HEK293 (cell line): Measurements from ENCODE around the gene DEPDC5.

Experiments used
- SP2 ChIP-seq: fragments of 450-650 bp; formaldehyde crosslinking; IDR thresholded peaks from 2 replicates; pipeline ENCODE4 v1.5.1; 2016; ENCODE audit warnings: missing biosample characterization, missing genetic modification characterization
- TCF7L2 ChIP-seq: IDR thresholded peaks from 2 replicates; pipeline ENCODE4 v1.6.1; 2011; ENCODE audit warnings: low read depth, mild to moderate bottlenecking, inconsistent platforms, low read length, moderate library complexity, borderline replicate concordance
- YY1 ChIP-seq: fragments of 450-650 bp; formaldehyde crosslinking; IDR thresholded peaks from 2 replicates; pipeline ENCODE4 v1.5.1; 2018; ENCODE audit warnings: missing biosample characterization, missing genetic modification characterization
- ZBTB8A ChIP-seq: fragments of 450-650 bp; formaldehyde crosslinking; IDR thresholded peaks from 2 replicates; pipeline ENCODE4 v1.5.1; 2016; ENCODE audit warnings: missing biosample characterization, missing genetic modification characterization
- ZNF121 ChIP-seq: fragments of 450-650 bp; formaldehyde crosslinking; IDR thresholded peaks from 2 replicates; pipeline ENCODE4 v1.5.1; 2016; ENCODE audit warnings: missing biosample characterization, missing genetic modification characterization
- ZNF629 ChIP-seq: fragments of 450-650 bp; formaldehyde crosslinking; IDR thresholded peaks from 2 replicates; pipeline ENCODE4 v1.5.1; 2017; ENCODE audit warnings: missing biosample characterization, missing genetic modification characterization
- ZSCAN16 ChIP-seq: fragments of 450-650 bp; formaldehyde crosslinking; IDR thresholded peaks from 2 replicates; pipeline ENCODE4 v1.5.1; 2016; ENCODE audit warnings: missing biosample characterization, missing genetic modification characterization
- ZSCAN30 ChIP-seq: fragments of 450-650 bp; IDR thresholded peaks from 2 replicates; pipeline ENCODE4 v1.5.1; 2018; ENCODE audit warnings: missing biosample characterization, mild to moderate bottlenecking, missing genetic modification characterization, moderate library complexity
- TF ChIP-seq, protein P1 (sequence below): fragments of 450-650 bp; formaldehyde crosslinking; IDR thresholded peaks from 2 replicates; pipeline ENCODE4 v1.5.1; 2016; ENCODE audit warnings: missing biosample characterization, missing genetic modification characterization
- TF ChIP-seq, protein P2 (sequence below): fragments of 450-650 bp; formaldehyde crosslinking; IDR thresholded peaks from 2 replicates; pipeline ENCODE4 v1.5.1; 2016; ENCODE audit warnings: missing biosample characterization, missing genetic modification characterization
- TF ChIP-seq, protein P3 (sequence below): fragments of 450-650 bp; formaldehyde crosslinking; IDR thresholded peaks from 2 replicates; pipeline ENCODE4 v1.5.1; 2016; ENCODE audit warnings: missing biosample characterization, missing genetic modification characterization
- TF ChIP-seq, protein P4 (sequence below): fragments of 450-650 bp; formaldehyde crosslinking; IDR thresholded peaks from 2 replicates; pipeline ENCODE4 v1.5.1; 2016; ENCODE audit warnings: missing biosample characterization, missing genetic modification characterization

DNA sequence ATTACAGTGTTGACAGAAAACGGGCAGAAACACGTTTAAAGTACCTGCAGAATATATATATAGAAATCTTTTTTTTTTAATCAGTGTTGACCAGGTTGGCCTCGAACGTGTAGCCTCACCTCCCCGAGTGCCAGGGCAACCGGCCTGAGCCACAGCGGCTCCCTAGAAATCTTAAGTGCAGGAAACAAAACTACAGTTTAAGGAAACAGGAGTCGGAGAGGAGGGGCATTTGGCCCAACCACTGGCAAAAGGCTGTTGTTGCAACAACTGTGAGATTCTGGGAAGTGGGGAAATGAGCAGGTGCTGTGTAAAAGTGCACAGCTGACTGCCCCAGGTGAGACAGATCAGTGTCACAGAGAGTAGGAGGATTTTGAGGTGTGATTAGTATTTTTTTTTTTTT lies 194.2 kb downstream of the DEPDC5 start:
- TF ChIP-seq ZNF121 (tag by site-specific recombination) (no peak), ZBTB8A (tag by site-specific recombination) (no peak), ZSCAN30 (tag by site-specific recombination) (no peak), TCF7L2 (no peak), YY1 (tag by site-specific recombination) (no peak), ZNF629 (tag by site-specific recombination) (no peak), SP2 (no peak), ZSCAN16 (tag by site-specific recombination) (no peak)
- TF ChIP-seq, protein P1, sequence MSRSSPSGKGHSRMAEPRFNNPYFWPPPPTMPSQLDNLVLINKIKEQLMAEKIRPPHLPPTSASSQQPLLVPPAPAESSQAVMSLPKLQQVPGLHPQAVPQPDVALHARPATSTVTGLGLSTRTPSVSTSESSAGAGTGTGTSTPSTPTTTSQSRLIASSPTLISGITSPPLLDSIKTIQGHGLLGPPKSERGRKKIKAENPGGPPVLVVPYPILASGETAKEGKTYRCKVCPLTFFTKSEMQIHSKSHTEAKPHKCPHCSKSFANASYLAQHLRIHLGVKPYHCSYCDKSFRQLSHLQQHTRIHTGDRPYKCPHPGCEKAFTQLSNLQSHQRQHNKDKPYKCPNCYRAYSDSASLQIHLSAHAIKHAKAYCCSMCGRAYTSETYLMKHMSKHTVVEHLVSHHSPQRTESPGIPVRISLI (tag by site-specific recombination) = no peak
- TF ChIP-seq, protein P2, sequence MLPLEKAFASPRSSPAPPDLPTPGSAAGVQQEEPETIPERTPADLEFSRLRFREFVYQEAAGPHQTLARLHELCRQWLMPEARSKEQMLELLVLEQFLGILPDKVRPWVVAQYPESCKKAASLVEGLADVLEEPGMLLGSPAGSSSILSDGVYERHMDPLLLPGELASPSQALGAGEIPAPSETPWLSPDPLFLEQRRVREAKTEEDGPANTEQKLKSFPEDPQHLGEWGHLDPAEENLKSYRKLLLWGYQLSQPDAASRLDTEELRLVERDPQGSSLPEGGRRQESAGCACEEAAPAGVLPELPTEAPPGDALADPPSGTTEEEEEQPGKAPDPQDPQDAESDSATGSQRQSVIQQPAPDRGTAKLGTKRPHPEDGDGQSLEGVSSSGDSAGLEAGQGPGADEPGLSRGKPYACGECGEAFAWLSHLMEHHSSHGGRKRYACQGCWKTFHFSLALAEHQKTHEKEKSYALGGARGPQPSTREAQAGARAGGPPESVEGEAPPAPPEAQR (tag by site-specific recombination) = no peak
- TF ChIP-seq, protein P3, sequence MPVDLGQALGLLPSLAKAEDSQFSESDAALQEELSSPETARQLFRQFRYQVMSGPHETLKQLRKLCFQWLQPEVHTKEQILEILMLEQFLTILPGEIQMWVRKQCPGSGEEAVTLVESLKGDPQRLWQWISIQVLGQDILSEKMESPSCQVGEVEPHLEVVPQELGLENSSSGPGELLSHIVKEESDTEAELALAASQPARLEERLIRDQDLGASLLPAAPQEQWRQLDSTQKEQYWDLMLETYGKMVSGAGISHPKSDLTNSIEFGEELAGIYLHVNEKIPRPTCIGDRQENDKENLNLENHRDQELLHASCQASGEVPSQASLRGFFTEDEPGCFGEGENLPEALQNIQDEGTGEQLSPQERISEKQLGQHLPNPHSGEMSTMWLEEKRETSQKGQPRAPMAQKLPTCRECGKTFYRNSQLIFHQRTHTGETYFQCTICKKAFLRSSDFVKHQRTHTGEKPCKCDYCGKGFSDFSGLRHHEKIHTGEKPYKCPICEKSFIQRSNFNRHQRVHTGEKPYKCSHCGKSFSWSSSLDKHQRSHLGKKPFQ (tag by site-specific recombination) = no peak
- TF ChIP-seq, protein P4, sequence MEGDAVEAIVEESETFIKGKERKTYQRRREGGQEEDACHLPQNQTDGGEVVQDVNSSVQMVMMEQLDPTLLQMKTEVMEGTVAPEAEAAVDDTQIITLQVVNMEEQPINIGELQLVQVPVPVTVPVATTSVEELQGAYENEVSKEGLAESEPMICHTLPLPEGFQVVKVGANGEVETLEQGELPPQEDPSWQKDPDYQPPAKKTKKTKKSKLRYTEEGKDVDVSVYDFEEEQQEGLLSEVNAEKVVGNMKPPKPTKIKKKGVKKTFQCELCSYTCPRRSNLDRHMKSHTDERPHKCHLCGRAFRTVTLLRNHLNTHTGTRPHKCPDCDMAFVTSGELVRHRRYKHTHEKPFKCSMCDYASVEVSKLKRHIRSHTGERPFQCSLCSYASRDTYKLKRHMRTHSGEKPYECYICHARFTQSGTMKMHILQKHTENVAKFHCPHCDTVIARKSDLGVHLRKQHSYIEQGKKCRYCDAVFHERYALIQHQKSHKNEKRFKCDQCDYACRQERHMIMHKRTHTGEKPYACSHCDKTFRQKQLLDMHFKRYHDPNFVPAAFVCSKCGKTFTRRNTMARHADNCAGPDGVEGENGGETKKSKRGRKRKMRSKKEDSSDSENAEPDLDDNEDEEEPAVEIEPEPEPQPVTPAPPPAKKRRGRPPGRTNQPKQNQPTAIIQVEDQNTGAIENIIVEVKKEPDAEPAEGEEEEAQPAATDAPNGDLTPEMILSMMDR = no peak
